Activated CD8-positive, alpha-beta memory T cell treated with anti-CD3 and anti-CD28 coated beads, Interleukin-2, amount 50 U/mL, for 1 hour (primary cell): ENCODE data around the gene RAD51B.
"Not testable (repeated sequence)": the region's sequence is repeated elsewhere in the genome, so short reads cannot be mapped to it uniquely, and the experiment has no call there.

ENCODE experiments used
- DNase-seq: peaks from one replicate; pipeline ENCODE4 v3.0.0-alpha.2; 2020; ENCODE audit errors: extremely low read depth

The RAD51B gene

DNA sequence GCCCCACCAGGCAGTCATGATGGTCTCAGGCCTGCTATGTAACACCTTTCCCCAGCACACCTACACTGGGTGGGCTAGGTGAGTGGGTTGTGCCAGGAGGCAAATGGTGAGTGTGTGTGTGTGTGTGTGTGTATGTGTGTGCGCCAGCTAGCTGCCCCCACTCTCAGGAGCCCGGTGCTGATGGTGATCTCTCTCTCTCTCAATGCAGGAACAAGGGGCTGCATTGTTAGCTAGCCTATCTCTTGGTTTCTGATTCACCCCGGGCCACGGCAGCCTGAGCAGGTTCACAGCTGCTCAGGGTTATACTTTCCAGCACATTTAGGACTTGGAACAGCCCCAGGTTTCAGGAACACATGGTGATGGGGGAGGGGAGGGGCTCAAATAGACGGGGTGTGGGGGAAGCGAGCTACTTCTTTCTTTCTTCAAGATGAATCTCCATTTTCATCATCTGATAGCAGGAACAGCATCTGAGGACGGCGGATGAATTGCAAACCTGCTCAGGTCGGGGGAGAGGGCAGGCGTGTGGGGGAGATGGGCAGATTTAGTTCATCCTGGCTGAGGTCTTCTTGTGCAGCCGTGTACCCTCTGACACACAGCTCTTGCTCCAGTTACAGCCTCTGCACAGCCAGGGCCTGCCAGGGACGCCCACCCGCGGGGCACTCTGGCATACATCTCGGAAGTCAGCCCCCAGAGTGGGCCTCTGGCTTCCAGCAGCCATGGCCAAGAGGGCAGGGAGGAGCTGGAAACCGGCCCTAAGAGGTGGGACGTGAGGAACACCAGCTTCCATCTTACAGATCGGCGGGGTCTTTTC is 835.6 kb downstream of the RAD51B start:
- DNase-seq = no peak

DNA sequence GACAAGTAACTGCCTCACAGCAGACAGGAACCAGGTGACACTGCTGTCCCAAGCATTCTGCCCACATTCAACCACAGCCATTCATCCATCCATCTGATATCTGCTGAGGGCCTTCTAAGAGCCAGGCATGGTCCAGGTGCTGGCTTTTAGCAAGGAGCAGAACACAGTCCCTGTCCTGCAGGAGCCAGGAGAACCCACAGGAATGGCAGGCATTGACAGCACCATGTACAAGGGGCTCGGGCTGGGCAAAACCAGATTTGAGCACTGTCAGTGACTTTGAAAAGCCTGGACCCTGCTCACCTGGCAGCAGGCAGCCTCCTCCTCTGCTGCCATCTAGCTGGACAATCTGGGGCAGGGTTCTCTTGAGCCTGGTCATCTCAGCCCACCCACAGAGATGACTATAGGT is 836.3 kb downstream of the RAD51B start:
- DNase-seq = no peak

DNA sequence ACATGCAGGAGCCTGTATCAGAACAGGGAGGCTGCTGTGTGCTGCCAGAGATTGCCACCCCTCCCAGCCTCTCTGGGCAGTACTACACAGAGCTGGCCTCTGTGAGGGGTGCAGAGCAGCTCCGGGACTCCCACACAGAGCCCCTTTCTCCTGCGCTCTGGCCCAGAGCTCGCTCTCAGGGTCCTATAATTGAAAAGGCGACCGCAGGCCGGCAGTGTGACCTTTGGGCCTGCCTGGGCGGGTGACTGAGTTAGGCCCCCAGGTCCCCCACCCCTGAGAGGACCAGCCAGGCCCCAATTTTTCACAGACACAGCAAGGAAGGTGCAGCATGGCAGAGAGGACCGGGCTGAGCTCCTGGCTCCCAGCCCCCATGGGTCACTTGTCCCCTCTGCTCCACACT is 836.9 kb downstream of the RAD51B start:
- DNase-seq = no peak

DNA sequence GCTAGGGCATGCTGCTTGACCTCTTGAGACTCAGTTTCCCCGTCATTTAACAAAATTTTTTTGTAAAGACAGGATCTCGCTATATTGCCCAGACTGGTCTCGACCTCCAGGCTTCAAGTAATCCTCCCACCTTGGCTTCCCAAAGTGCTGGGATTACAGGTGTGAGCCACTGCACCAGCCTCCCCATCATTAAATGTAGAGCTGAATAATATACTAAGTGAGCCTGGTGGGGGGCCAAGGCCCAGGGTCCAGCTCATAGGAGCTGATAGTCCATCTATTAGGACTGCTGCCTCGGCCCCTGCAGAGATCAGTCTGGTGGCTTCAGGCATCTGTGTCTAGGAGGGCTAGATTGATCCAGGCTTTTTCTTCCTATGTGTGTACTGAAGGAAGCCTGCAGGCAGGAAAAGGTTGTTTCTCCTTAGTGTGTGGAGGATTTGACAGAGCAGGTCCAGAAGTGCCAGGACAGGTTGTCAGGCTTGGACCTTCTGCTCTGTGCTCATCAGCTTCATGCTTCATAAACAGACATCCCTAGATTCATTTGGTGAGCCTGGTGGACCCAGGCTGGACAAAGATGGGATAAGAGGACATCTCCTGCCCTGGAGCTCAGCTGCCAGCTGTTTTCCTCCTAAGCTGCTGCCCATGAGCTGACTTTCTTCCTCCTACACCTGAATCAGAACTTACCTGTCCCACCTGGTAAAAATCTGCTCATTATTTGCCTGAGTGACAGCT is 837.9 kb downstream of the RAD51B start:
- DNase-seq = no peak

DNA sequence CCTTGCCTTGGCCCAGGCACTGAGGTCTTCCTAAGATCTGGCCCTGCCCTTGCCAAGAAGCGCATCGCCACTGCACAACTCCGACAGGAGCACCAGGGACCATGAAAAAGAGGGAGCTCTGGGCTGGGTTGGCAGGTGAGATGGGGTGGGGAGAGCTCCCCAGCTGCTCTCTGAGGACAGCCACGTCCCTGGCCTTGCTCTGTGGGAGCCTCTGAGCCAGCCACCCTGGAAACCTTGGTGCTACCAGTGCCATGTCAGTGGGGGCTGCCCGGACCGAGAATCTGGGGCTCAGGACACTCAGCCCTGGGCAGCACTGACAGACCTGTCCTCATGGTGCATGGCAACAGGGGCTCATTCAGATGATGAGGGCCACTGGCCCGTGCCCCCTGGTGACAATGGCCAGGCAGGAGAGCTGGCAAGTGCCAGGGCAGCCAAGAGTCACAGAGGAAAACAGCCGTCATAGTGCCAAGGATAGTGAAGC is 838.5 kb downstream of the RAD51B start:
- no peak for DNase-seq

DNA sequence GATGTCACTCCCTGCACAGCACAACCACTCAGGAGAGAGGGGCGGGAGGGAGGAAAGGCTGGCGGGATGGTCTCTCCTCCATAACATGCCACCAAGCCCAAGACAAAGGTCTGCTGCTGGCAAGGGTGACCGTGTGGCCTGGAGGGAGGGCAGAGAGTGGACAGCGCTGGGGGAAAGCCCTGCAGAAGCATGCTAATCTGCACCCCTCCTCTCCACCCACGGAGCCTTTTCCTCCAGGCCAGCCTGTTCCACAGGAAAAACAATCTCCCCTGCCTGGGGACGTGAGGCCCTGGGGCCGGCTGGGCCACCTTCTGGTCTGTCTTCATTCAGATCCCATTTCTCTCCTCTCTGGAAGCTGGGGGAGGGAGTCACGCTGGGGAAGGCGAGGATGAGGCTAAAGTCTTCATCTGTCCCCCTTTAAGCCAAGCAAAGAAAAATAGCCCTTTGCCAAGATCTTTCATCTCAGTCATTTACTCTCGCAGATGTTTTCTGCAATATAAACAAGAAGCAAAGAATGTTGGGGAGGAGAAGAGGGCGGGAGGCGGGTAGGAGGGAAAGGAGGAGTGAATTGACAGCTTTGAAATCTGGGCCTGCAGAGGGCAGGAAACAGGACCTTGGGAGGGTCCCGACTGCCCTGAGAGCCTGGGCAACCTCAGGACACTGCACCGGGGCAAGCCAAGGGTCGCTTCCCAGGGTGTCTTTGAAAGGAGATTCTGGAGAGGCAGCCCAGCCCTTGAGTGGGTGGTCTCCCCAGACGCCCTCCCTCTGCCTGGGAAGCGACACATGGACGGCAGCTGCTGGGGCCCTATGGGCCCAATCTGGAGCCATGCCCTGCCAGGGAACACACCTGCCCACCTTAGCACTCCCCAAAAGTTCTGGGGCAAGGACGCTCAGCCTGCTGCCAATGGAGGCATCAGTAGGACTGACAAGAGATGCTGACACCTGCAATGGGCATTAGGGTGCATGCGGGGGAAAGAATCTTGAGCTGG is 839.7 kb downstream of the RAD51B start:
- DNase-seq = no peak

DNA sequence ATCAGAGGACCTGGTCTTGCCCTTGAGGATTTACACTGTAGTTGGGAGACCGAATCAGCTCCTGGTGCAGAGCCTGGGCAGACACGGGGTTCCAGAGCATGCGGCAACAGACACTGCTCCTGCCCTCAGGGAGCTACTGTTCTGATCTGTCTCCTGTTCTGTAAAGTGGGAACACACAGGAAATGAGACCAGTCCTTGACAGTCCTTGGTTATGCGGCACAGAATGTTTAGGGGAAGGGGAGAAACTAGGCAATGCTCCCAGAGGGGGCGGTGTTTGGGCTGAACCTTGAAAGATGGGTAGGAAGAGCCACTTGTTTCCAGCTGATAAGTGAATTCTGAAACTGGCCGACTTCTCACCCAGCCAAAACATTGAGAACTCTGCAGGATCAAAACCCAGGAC is 840.9 kb downstream of the RAD51B start:
- no peak for DNase-seq

DNA sequence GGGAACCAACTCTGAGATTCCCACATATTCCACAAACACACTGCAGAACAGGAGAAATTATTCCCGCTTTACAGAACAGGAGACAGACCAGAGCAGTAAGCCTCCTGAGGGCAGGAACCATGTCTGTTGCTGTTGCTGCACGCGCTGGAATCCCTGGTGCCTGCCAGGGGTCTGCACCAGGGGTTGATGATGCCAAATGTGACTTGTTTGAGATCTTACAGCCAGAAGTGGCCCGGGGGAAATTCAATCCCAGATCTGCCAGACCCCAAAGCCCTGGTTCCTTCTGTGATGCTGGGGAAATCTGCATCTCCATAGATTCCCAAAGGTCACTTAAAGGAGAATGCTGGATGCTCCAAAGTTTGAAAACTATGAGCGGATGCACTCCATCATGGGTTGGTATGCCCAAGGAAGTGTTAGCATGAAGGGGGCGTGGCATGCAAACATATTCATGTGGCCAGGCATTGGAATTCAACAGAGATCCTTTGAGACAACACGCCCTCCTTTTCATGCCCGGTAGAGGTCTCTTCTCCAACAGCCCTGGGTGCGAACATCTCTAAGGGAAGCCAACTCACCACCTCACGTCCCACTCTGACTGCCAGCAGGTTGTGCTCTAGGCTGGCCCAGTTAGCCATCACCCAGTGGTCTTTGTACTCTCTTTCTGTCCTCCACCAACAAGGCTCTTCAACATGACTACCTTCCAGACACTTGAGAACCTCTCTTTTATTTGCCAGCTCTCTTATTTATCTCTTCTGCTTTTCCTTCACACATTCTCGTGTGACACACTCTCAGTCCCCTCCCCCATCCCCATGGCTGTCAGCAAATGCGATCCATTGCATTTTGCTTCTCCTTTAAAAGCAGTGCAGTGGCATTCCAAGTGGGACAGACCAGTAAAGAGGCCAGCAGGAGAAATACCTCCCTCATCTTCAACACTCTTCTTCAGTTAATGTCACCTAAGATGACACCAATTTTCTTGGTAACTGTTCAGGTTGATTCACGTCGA is 841.9 kb downstream of the RAD51B start:
- no peak for DNase-seq

DNA sequence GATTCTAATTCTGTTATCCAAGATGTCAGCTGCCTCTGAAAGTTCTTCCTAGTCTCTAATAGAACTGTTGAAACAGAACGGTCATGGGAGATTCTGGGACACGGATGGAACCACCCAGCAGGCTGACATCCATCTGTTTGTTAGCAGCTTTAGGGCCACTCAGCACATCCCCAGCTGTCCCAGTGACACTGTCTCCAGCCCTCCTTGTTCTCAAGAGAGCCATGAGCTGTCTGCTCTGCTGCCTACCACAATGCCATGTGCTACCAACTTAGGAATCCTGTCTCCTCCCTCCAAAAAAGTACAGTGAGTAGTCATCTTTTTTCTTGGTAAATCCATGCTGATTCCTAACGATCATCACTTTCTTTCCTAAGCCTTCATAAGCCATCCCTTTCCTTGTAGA is 842.8 kb downstream of the RAD51B start:
- DNase-seq = no peak

DNA sequence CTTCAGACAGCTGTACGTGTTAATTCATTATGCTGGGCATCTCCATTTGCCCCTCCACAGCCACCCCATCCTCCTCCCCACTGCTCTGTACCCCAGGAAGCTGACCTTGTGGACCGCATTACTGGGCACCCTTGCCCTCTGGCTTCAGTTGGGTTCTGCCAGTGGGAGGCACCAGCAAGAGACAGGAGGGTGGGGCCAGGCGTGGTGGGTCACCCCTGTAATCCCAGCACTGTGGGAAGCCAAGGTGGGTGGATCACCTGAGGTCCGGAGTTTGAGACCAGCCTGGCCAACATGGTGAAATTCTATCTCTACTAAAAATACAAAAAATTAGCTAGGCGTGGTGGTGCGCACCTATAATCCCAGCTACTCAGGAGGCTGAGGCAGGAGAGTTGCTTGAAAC is 843.2 kb downstream of the RAD51B start:
- DNase-seq = not testable (repeated sequence)

DNA sequence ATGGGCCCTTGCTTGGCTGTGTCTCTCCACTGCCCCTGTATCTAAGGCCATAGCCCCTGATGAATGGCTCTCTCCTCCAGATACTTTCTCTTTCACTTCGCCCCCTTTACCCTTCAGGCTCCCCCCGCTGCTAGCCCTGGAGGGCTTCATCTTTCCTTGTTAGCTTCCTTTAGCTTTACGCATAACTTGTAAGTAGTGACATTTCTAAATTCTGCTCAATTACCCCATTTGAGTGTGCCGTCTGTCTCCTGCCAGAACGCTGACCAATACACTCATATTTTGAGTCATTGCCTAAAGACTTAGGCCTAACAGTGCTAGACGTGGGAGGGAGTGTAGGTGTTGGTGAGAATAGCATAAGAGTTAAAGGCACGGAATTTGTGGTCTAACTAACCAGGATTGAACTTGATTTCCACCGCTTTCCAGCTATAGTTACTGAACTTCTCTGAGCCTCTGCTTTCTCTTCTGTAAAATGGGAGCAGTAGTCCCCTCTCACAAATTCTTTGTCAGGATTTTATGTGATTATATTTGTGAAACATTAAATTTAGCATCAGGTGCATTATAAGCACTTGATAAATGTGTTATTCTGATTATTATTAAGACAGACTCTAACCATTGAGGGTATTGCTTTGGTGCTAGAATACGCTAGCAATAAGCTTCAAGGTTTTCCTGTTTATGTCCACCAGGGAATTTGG is 844.0 kb downstream of the RAD51B start:
- DNase-seq = no peak

DNA sequence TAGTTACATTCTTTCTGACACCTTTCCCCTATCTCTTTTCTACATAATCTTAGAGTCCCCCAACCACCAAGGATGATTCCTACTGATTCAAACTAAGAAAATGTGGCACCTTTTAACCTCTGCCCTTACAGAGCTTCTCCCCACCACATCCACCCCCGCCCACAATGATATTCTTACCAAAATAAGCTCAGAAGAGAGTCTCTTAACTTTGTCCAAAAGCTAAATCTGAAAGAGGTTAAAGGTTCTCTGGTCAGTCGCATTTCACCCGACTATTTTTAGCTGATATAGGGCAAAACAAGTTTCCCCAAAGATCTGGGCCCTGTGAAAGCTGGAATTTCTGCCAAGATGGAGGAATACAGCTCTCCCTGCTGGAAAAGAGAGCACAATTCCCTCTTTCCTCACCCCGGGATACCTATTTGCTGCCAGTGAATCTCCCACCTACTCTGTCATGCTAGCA is 844.7 kb downstream of the RAD51B start:
- no peak for DNase-seq

DNA sequence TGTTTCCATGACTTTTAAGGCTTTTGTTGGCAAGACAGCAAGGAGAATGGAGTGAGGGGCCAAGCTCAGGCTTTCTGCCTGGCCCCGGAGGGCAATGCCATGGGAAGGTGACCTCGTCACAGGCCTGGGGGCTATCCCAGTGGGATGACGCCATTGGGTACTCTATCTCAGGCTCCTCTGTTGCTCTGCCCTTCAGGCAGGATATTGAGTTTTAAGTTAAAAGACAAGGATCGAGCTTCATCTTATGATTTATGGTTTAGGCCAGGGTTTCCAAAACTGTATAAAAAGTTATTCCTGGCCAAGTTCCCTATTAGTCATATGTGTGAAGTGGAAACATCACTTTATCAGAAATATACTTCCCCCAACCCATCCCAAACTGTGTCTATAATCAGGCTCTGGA is 845.6 kb downstream of the RAD51B start:
- DNase-seq = no peak

DNA sequence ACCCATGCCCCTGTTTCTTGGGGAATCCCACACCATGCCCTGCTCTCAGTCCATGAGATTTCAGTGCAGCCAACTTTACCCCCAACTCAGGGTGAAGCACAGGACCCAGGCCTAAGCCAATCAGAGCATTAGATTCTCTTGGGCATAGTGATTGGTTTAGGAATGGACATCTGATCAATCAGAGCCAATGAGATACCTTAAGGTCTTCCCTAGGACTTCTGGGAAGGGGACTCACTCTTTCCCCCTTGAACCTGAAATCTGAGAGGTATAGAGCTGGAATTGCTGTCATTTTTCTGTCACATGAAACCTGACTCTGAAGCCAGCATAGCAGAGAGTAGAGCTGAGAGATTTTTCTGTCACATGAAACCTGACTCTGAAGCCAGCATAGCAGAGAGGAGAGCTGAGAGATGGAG is 846.2 kb downstream of the RAD51B start:
- no peak for DNase-seq

DNA sequence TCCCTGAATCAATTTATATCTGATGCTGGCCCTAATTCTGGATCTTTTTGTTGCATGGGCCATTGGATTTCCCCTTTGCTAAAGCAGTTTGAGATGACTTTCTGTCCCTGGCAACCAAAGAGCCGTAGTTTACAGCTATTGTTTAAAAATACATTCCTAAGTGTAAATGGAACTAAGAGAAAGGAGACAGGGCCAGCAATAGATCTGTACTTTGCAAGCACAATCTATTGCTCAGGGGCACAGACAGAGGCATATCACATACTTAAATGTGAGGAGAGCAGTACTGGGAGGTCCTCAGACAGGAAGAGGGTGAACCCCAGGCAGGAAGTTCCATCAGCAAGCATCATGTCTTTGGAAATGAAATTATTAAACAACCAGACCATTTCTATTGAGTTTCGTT is 846.7 kb downstream of the RAD51B start:
- DNase-seq = no peak

DNA sequence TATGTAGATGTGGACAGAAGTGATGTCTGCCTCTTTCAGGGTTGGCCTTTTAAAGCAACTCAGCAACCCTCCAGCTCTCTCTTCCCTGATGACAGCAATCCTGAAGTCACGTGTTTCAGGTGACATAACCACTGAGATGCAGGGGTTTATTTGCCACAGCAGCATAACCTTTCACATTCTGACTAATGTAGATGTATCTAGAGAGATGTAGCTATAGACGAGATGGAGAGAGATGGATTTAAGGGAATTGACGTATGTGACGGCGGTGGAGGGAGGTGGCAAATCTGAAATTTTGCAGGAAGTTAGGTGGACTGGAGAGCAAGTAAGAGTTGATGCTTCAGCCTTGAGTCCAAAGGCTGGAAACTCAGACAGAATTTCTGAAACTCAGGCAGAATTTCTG is 847.3 kb downstream of the RAD51B start:
- no peak for DNase-seq

DNA sequence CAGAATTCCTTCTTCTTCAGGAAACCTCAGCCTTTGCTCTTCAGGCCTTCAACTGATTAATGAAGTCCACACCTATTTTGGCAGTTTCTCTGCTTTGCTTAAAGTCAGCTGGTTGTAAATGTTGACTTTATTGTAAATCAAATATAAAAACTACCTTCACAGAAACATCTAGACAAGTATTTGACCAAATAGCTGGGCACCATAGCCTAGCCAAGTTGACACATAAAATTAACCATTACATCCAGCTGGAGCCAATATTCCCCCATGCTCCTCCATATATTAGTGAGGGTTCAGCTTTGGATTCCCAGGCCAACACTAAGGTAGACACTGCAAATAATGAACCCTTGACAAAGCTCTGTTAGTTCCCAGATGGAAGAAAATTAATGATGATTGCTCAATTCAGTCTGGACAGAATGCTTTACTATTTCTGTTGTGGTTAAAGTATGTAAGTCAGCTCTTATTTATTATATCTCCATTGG is 847.8 kb downstream of the RAD51B start:
- DNase-seq = no peak

DNA sequence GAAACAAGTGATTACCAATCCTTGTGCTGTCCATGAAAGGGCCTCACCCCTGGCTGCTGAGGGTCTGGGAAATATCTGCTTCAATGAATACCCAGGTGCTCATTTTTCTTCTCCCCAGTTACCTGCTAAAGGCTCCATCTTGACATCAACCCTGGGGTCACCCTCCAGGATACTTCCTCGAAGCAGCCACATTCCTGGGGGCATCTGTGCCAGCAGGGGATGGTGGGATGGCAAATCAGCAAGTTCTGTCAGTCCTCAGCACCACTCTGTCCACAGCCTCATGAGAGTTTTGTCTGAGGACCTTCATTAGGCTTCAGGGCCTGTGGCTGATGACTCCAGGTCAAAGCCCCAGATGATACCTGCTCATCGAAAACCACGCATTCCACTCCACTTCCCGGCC is 848.4 kb downstream of the RAD51B start:
- no peak for DNase-seq

DNA sequence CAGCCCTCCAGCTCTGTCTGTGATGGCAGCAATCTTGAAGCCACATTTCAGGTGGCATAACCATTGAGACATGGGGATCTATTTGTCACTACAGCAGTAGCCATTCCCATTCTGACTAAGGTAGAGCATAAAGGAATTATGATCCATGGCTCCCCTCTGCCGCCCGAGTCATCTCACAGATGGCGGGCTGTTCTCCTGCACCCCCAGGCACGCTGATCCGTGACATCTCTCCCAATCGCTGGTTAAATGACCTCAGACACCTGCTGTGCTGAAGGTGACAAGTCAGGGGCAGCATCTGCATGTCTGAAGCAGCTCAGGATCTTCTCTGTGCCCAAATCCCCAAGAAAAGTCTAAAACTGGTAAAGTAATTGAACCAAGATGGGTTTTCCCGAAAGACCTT is 849.0 kb downstream of the RAD51B start:
- DNase-seq = no peak

DNA sequence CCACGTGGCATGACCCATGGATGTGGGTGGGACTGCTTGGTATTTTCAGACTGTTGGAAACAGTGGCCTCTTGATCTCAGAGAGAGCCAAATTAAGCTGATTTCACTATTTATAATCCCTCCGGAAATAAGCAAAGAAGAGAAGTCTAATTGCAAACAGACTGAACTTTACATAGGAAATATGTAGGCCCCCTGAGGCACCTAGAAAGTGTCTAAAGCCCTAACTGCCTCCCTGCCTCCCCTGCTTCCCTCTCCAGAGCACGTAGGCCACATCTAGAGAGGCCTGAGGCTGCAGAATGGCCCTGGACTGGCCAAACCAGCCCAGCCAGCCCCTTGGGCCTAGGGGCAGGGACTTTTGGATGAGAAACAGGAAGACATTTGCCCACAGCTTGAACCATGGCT is 849.5 kb downstream of the RAD51B start:
- no peak for DNase-seq
